ENCODE results near the gene SLC10A7.

The SLC10A7 gene

DNA sequence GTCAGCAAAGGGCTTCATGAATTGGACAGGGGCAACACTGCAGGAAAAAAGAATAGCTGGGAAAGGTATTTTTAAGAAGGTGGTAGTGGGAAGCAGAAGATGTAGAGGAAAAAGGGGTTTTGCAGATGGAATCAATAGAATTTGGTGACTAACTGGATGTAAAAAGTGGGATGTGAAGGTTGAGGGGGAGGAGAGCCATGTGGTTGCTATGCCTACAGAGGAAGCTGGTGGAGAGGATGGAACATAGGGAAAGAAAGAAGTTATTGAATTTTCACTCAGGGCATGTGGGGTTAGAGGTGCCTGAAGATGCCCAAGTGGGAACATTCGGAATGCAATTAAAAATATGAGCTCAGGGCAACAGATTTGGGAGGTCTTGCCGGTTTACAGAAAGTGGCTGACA, 274.4 kb downstream of the SLC10A7 start:
- DNase-seq: no peak

DNA sequence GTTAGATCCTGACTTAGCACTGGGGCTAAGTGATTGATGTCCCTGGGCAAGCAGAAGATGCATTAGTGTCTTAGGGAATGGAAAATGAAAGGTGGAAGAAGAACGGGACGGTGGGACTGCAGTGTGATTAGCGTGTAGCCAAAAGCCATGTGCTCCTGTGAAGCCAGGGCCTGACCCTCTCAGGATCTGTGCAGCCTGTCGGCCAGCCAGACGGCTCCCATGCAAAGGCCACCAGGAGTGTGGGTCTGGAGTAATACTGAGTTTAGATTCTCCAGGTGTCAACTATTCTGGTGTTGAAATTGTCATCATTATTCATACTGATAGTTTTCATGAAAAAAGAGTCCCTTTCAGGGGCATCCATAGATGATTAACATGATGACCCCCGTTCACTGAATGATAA, 275.4 kb downstream of the SLC10A7 start:
- DNase-seq: no peak

DNA sequence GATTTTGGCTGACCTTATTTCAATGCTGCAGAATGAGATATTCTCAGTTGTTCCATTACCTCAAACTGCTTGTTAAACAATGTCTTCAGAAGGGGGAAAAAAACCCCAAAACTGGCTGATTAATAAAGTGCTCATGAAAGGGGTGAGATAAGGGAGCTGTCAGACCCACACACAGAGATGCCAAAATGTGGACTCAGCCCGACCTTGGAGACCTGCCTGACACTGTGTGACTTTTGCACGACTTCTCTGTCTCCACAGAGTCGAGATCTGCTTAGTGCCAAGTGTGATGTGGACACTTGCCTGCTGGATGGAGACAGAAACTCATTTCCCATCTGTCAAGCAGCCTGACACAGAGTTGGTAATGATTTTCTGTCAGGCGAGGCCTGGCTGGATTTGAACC, 275.9 kb downstream of the SLC10A7 start:
- DNase-seq: no peak

DNA sequence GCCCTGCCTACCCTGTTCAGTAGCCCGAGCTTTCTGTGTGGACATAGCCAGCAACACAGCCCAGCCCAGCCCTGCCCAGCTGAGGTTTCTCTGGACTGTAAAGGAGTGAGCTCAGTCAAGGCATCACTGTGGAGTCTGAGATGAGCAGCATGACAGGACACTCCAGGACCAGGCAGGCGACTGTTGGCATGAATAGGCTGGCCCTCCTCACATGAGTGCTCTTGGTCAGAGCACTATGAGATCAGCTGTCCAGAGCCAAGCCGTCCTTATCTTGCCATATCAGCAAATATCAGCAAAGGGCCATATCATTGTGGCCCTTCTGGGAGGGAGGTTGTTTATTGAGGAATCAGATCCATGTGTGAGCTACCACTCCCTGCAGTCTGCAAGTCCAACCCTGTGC, 276.5 kb downstream of the SLC10A7 start:
- DNase-seq: no peak

DNA sequence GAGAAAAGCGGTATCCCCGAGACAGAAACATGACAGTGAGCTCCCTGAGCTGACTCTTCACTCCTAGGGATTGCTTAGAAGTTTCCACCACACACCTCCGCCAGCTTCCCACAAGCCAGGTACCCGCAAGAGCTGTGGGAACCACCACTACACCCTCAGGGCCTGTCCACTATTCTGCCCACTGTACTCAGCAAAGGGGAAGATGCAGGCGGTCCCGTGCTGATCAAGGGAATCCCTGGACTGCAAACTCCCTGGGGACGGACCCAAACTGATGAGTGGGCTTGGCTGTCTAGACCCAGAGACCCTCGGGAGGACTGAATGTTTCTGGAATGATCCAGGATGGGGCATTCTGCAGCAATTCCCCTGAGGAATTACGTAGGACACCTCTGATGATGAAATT, 277.2 kb downstream of the SLC10A7 start:
- no peak for DNase-seq

DNA sequence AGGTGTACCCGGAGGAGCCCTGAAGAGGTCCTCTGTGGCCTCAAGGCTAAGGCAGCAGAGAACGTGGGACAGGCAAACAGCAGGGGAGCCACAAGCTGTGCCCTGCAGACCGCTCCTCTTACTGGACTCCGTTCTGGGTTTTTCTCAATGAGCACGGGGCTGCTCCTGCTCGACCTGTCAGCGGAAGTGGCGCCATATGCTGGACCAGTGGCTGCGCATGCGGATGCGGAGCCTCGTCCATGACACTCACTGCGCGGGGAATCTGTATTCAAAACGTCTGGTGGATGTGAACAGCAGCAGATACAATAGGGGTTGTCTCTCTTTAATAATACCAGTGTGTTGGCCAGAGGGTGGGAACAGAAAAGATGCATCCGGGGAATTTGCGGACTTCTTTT, 277.9 kb downstream of the SLC10A7 start:
- DNase-seq: no peak

DNA sequence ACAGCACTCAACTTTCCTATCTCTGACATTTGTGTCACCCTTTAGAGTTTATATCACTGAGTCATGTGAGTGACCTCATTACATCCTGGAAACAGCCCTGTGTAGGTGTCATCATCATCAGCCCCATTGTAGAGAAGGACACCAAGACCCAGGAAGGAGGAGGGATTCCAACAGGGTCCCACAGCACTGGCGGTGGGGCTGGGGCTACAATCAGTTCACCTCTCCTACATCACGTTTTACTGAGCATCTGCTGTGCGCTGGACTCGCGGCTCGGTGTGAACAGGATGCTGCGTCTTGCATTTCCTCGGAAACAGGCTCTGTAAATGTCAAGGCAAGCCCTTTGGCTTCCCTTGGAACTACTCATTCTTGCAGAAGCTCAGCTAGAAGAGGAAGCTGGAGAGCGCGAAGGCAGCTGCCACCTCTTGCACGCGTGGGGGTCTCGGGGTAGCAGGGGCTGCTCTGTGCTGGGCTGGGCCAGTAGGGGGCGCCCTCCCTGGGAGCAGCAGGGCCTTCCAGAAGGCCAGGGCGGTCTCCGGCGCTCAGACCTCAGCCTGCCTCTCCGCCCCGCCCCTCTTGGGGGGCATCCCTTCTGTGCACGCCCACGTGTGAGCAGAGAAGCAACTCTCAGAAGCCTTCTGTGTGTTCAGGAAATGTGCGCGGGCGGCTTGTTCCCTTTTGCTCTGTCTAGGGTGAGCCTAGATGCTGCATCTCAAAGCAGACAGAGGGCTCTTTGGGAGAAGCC, 278.4 kb downstream of the SLC10A7 start:
- peak; percentile 64 for DNase-seq

DNA sequence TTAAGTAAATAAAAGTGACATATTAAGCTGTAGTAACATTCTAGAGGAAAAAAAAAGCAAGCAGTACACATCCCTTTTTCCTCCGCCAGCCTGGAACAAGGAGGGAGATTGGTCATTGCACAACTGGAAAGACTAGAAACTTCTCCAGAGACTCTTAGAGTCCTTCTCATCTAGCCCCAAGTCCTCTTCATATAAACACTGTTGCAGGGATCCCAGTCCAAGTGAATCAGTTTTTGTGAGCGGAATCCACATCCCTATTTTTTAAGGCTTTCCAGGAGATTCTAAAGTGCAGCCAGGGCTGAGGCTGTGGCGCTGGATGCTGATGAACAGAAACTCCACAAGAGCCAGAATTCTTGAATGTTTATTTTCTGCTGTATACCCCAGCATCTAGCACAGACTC, 283.6 kb downstream of the SLC10A7 start:
- no peak for DNase-seq

DNA sequence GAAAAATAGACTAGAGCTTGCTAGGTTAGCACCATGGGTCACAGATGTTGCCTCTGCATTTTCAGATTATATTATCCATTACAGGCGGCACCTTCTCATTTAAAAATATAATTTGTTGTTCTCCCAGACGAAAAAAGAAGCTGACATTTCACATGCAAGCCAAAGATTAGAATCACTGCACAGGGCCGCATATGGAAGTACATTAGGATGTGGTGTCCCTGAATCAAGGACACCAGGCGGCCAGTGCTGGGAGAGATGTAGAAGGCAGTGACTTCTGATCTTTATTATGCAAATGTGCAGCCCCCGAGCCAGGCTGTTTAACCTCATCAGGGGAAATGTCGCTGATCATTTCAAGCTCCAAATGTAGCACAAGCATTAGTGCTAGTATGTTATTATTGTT, 284.6 kb downstream of the SLC10A7 start:
- no peak for DNase-seq

DNA sequence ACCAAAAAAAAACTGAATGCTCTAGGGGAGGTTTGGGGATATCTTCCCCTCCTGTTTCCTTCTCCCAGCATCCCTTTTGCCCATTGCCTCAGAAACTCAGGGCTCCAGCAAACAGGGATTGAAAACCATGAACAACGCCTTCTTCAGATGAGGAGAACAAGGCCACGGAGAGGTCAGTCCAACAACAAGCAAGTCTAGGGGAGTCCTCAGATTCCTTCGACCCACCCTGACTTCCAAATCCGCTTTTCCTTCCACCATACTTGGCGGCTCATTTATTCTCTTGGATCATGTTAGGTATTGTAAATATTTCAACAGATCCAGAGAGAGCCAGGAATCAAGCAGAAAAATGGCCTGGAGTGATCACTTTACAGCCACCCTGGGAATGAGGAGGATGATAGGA, 285.5 kb downstream of the SLC10A7 start:
- no peak for DNase-seq

DNA sequence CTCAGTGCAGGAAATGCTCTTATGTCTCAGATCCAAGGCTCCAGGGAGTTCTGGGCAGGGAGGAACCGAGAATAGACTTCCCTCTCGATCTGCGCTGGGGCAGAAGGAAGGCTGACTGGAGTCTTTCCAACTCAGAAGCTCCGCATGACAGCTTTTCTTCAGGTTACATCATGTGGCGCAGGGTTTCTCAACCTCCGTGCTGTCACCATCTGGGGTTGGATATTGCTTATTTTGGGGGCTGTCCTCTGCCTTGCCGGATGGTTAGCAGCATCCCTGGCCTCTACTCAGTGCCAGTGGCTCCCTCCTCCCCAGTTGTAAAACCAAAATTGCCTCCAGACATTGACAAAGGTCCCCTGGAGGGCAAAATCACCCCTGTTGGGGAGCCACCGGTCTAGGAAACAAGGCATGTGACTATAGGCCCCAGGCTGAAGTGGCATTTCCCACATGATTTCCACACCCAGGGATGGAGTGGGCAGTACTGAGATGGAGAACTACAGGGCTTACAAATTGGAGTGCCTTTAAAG, 286.0 kb downstream of the SLC10A7 start:
- no peak for DNase-seq

DNA sequence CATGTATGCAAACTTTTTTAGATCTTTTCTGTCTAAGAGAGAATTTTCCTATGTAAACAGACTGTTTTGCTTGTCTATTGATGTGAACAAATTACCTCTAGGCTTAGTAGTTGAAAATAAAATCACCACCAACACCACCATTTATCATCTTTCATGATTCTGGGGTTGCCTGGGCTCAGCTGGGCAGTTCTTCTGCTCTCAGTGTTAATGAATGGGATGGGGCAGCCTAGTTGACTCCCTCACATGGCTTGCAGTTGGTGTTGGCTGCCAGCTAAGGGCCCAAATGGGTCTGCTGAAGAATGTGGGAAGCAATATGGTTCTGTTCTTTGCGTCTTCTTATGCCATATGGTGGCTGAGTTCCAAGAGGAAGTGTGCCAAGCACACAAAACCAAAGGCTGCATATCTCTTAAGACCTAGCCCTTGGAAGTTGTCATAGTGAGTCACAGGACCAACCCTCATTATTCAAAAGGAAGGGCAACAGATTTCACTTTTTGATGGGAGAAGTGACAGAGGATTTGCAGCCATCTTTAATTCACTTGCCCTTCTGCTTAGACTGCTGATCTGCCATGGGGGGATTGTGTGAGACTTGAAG, 289.5 kb downstream of the SLC10A7 start:
- DNase-seq: no peak

DNA sequence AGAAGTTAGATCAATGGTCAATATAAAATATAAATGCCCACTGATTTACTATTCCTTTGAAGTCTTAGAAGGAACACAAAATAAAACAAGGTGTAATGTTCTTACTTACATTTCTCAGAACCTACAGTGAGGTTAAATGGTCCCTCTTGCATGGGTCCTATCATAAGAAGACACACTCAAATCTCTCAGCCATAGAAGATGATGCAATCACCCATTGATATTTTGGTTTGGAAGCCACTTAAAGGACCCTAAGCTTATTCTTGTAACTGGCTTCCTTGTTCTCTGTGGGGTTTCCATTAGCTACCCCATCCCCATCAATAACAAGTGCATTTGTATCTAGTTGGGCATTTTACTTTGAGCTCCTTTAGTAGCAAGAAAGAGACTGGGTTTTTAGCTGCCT, 292.3 kb downstream of the SLC10A7 start:
- DNase-seq: no peak

DNA sequence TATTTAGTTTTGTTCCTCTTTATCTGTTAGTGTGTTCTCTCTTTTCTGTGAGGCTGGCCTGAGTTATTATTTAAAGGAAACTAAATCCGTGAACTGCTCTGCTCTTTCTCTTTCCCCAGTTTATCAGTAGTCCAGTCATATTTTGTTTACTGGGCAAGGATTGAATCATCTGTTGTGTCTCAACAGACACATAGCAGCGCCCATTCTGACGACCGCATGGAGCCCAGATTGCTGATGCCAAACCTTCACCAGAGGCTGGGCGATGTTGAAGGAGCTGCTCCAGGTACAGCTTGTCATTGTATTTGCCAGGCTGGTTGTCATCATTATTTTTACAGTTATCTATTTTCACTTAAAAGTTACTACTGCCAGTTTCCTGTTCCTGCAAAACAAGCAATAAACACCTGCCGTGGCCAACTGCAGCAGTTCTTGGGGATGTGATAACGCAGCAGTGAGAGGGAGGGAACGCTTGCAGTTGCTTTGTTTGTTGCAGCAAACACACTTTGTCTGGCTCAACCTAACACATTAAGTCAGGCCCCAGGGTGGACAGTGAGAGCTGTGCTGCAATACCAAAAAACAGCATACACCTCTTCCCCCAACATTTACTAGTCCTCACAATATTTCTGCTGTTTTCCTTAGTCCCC, 297.3 kb downstream of the SLC10A7 start:
- no peak for DNase-seq

DNA sequence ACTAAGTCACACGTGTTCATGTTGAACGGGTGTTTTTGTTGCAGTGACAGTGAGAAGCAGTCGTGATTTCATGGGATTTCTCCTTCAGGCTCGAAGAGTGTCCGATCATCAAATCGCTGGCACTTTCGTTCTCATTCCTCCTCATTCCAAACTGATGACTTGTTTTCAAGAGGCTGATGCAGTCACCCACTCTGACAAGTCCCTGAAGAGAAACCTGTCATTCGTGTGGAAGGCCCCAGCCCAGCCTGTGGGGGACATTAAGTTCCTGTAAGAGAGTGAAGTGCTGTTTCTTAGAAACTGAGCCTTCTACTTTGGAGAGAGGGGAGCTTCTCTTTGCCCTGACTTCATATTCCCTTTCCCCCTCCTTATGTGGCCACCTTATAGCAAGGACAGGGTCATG, 299.4 kb downstream of the SLC10A7 start:
- DNase-seq: no peak

DNA sequence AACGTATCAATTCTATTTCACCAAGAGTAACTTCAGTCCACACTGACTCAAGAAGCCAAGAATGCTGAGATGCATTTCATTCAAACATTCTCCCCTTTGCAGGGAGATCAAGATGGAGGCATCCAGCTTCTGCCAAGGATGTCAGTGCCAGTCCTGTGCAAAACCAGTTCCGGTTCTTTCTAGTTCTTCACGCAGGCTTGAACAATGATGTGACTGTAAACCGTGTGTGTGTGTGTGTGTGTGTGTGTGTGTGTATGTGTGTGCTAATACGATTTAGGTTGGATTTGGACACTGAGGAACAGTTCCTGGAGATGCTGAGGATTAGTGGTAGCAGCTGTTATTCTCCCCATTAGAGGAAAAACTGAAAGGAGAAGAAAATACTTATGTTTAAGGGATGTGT, 307.5 kb downstream of the SLC10A7 start, which contains the start of gene REELD1:
REELD1 (plus strand) TSS at position 301 of the 400 bp plus-strand sequence. CDS start 2,415 bp downstream, outside the sequence.
- DNase-seq: no peak

DNA sequence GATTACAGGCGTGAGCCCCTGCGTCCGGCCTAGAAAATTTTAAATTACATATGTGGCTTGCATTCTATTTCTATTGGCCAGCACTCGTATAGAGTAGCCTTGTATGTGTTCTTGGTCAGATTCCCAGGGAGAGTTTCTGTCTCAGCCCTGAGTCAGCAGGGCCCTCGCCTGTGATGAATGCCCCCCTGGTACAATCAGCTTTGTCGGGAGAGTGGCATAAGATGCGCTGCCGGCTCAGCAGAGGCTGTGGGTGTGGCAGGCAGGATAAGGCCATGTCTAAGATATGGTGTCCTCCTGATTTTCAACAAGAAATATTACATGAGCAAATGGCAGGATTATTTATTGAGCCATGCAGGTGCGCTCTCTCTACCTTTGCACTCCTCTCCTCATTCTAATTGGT, 309.0 kb downstream of the SLC10A7 start:
- DNase-seq: no peak

DNA sequence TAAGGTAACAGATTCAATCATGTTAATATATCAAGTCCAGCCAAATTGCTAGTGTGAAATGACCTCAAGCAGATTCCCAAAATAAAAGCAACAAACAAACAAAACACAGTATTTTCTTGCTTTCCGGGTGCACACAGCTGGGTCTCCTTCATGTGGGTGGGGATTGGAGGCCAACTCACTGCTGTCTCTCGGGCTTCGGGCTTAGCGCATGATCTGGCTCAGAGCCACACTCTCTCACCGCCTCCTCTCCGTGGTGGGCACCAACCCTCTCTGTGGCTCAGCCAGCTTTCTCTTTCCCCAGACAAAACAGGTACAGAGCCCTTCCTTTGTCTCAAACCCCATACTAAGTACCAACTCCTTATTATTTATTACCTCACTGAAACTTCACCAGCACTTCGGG, 310.3 kb downstream of the SLC10A7 start:
- no peak for DNase-seq

DNA sequence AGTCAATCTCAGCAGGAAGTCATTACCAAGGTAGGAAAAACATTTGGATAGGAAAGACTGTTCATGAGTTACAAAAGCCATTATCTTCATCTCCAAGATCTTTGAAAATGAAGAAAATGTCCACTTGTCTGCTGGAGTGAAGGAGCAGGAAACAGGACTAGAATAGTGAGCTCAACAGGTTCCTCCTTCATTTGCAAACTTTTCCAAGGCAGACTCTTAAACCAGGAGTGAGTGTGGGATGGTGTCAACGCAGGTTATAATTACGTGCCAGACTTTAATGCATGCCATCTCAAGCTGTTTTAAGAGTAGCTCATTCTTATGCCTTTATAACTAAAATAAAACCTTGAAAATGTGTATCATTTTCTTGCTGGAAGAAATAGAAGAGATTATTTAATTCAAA, 310.9 kb downstream of the SLC10A7 start:
- no peak for DNase-seq

DNA sequence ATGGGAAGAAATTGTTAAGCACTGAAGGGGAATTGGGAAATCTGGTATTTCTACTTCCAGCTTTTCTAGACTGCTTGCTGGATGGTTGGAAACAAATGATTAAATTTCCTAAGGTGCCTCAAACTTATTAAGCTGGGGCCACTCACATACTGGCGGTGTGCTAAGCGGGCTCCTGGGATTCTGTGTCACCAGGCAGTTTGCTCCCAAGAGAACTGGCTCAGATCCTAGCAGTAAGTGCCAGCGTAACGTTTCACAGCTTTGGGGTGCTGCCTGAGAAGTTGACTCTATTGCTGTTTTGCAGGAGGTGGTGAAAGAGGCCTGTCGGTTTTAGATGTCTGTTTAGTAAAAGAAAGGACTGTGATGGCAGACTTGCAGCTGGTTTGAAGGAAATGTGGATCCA, 314.3 kb downstream of the SLC10A7 start:
- no peak for DNase-seq

All from activated naive CD4-positive, alpha-beta T cell treated with Interleukin-2 at 50 U/mL for 16 hours (primary cell).